Left lung (tissue), 10 donors: ENCODE measurements around the gene ANGPTL2. TPM values are rescaled to one million over a fixed set of nuclear protein-coding genes. Genes with fewer than 3 reads are reported as not detected.

Experiments used
- ATAC-seq: fragments of 200-7000 bp; cut with Tn5 transposase; one replicate; pipeline ENCODE4 v1.9.1; 2020; ENCODE audit warnings: moderate library complexity
- DNase-seq, 4 donors: peaks; one replicate each; pipeline ENCODE4 v3.0.0-alpha.2; 2013 to 2020
- H3K27ac ChIP-seq, 2 donors: fragments of 200-600 bp; sonication (generic) in 1 of 2; one replicate each; pipeline versions ENCODE4 v1.5.0 to v1.8.0; 2020 to 2021
- H3K27me3 ChIP-seq, 2 donors: fragments of 200-600 bp; sonication (generic) in 1 of 2; one replicate each; pipeline versions ENCODE4 v1.5.0 to v1.8.0; 2020 to 2021
- H3K36me3 ChIP-seq, 2 donors: fragments of 200-600 bp; sonication (generic) in 1 of 2; one replicate each; pipeline versions ENCODE4 v1.5.0 to v1.8.0; 2020 to 2021
- H3K4me1 ChIP-seq, 2 donors: fragments of 200-600 bp; one replicate each; pipeline ENCODE4 v1.8.0; 2021
- H3K4me3 ChIP-seq, 2 donors: fragments of 200-600 bp; sonication (generic) in 1 of 2; one replicate each; pipeline versions ENCODE4 v1.5.0 to v1.8.0; 2020 to 2021; ENCODE audit warnings: mild to moderate bottlenecking in 1 of 2
- H3K9me3 ChIP-seq, 2 donors: fragments of 200-600 bp; sonication (generic) in 1 of 2; one replicate each; pipeline versions ENCODE4 v1.5.0 to v1.8.0; 2020 to 2021
- intact Hi-C, 2 donors: fragments of 100-400 bp; cut with DNase I; formaldehyde crosslinking; loops; one replicate each; pipeline versions ENCODE4 v1.11.2 to v1.14.2; 2022
- polyA plus RNA-seq, 6 donors: library from polyadenylated mRNA; unstranded; fragments of 120-200 nt; gene quantifications; one replicate each; pipeline ENCODE4 v1.2.1, GENCODE V29; 2013; ENCODE audit not compliant: insufficient read length in 6 of 6
- total RNA-seq, 2 donors: library from RNA; stranded (reverse); fragmentation: NEBNext Ultra II Directional; extraction: Animal tissue kit (Norgen Biotek cat#: 25700); gene quantifications; one replicate each; pipeline ENCODE4 v1.2.1, GENCODE V29; 2021
- TF ChIP-seq, protein P1 (sequence below), 2 donors: fragments of 200-600 bp; sonication (generic) in 1 of 2; IDR thresholded peaks; one replicate each; pipeline versions ENCODE4 v1.5.0 to v1.8.0; 2021; ENCODE audit warnings: antibody characterized with exemption in 2 of 2
- donor health status: DM: no; HTN: yes; CAD: no.
- donor health status: DM: no; HTN: no; CAD: no.

Gene ANGPTL2
- total and polyA plus RNA-seq, 8 donors, result 22.7 to 34.7 (median 30.1) TPM

DNA sequence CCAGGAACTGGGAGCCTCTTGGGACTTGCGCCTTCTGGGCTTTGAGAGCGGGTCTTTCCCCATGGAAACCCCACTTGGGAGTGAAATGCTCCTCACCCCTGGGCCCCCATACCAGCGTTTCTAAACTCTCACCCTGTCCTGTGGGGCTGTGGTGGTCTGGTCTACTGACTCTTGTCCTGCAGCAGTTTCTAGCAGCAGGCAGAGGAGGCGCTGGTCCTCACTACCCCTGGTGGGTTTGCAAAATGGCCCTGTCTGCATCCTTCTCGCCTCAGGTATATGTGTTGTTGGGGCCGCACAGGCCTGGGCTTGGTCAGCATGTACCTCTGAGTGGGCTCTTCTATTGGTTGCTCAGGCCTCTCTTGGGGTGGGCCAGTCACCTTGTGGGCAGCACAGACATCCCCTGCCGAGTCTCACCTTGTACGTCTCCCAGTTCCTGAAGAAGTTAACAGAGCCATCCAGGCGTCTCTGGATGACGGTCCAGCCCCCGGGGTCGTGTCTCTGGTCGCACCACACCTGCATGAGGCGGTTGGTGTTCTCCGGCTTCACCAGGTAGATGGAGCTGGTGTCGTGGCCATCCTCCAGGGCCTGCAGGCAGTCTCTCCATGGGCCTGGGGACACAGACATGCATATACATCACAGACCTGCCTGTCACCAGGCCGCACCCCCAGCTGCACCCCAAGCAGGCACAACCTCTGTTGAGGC, 29.0 kb downstream of the ANGPTL2 start:
- no peak overlapping the region for H3K27ac ChIP-seq

DNA sequence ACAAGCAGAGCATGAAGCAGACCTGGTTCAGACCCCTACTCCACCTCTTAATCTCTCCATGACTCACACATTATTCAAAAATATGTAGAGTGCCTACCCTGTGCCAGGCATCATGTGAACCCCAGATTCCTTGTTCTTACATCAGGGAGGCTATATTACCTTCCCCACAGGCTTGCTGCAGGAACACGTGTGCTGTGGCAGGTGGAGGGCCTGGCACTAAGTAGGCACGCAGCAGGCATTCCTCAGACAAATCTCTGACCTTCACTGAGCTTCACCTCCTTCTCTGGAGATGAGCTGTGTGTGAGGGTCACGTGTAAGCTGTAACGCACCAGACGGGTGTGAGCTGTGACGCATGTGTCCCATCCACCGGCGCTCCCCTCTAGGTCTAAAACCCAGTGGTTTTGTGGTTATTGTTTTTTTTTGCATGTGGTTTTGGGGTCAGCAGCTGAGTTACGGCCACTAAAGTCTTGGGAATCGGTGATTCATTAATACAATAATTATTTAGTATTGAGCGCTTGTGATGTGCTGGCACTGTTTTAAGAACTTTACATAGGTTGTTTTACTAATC, 30.3 kb downstream of the ANGPTL2 start:
- Histone ChIP-seq H3K4me1 (no peaks in the 10 kb centered on the region), H3K27me3 (no peaks in the 10 kb centered on the region), H3K9me3 (no peaks in the 10 kb centered on the region), H3K27ac (no peak overlapping the region), H3K36me3 (peaks cover 0 to 7% of the 10 kb centered on the region in 2 donors), H3K4me3 (no peak overlapping the region)
- TF ChIP-seq, protein P1, sequence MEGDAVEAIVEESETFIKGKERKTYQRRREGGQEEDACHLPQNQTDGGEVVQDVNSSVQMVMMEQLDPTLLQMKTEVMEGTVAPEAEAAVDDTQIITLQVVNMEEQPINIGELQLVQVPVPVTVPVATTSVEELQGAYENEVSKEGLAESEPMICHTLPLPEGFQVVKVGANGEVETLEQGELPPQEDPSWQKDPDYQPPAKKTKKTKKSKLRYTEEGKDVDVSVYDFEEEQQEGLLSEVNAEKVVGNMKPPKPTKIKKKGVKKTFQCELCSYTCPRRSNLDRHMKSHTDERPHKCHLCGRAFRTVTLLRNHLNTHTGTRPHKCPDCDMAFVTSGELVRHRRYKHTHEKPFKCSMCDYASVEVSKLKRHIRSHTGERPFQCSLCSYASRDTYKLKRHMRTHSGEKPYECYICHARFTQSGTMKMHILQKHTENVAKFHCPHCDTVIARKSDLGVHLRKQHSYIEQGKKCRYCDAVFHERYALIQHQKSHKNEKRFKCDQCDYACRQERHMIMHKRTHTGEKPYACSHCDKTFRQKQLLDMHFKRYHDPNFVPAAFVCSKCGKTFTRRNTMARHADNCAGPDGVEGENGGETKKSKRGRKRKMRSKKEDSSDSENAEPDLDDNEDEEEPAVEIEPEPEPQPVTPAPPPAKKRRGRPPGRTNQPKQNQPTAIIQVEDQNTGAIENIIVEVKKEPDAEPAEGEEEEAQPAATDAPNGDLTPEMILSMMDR (IDR thresholded peaks at IDR 0.05), result no peak
- intact Hi-C loops, result no loop called here
- DNase-seq, result no peak
- no peak for ATAC-seq

More for the DNA sequence above, 29.0 kb downstream of the ANGPTL2 start:
- ATAC-seq (no peak), DNase-seq (no peak)
- Histone ChIP-seq H3K36me3 (peaks cover 0 to 7% of the 10 kb centered on the region in 2 donors), H3K4me3 (no peak overlapping the region), H3K4me1 (no peaks in the 10 kb centered on the region), H3K27me3 (no peaks in the 10 kb centered on the region), H3K9me3 (no peaks in the 10 kb centered on the region)
- intact Hi-C loops, result no loop called here
- TF ChIP-seq, protein P1 (IDR thresholded peaks at IDR 0.05), result no peak

DNA sequence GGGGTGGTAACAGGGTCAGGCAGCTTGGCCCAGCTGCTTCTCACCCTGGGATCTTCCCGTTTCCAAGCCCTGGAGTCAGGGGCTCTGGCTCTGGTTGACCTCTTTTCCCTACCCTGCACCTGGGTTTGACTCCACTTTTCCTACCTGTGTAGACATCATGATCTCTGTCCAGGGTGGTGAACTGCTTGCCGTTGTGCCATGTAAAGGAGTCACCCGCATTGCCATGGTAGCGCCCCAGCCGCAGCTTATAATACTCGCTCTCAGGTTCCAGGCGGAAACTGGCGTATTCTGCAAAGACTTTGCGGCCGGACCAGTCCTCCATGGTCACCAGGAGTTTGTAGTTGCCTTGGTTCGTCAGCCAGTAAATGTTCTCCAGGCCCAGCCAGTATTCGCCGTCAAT, 30.9 kb downstream of the ANGPTL2 start:
- no peak for ATAC-seq
- TF ChIP-seq, protein P1 (IDR thresholded peaks at IDR 0.05), result no peak
- no peak overlapping the region for H3K4me3 ChIP-seq
- no peaks in the 10 kb centered on the region for H3K9me3 ChIP-seq
- no peaks in the 10 kb centered on the region for H3K4me1 ChIP-seq
- DNase-seq, result no peak
- no peak overlapping the region for H3K27ac ChIP-seq
- peaks cover 0 to 7% of the 10 kb centered on the region in 2 donors for H3K36me3 ChIP-seq
- H3K27me3 ChIP-seq, result no peaks in the 10 kb centered on the region
- intact Hi-C loops, result no loop called here

DNA sequence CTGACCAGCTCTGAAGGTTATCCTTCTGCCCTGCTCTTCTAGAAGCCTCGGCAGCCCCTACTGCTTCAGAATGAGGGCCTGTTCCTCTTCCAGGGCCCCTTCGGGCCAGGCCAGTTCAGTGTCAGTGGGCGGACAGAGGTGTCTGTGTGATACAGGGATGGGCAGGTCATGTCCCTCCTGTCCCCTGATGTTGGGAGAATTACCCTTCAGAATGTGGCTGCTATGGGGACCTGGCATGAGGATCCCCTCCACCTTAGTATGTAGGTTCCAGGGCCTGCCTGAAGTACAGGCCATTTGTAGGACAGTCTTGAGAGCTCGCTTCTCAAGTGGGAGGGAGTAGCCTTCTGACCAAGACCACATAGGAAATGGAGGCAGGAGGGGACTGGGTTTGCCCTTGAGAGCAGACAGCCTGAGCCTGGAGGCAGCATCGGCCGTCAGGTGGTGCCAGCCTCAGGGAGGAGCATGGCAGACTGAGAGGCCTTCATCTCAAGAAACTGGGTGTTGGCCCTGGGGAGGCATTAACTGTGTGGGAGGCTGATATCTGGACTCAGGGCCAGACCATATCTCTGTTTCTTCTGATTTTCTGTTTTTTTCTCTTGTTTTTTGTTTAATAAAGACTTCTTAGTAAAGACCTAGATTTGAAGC, 32.0 kb downstream of the ANGPTL2 start:
- Histone ChIP-seq H3K4me3 (no peak overlapping the region), H3K27me3 (no peaks in the 10 kb centered on the region), H3K9me3 (no peaks in the 10 kb centered on the region), H3K4me1 (no peaks in the 10 kb centered on the region), H3K27ac (no peak overlapping the region), H3K36me3 (peaks cover 0 to 7% of the 10 kb centered on the region in 2 donors)
- ATAC-seq, result no peak
- no peak for DNase-seq
- intact Hi-C loops, result no loop called here
- TF ChIP-seq, protein P1 (IDR thresholded peaks at IDR 0.05), result no peak

DNA sequence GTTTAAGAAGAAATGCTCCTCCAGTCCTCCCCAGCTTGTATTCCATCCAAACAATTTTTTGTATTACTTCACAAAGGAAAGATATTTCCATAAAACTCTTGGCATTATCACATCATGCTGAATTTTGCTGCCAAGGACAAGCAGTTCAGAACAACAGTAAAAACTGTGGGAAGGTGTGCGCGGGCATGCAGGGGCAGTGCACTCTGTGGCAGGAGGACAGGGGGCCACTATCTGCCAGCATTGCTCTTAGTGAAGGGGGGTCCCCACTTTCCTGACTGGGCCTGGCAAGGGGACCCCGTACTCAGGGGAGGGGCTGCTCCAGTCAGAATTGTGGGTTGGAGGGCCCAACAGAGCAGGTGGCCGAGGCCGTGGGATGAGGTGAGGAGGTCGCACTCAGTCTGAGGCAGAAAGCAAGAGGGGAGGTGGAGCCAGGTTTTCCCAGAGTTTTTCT, 32.8 kb downstream of the ANGPTL2 start:
- Histone ChIP-seq H3K9me3 (no peaks in the 10 kb centered on the region), H3K4me3 (no peak overlapping the region), H3K36me3 (peaks cover 0 to 7% of the 10 kb centered on the region in 2 donors), H3K4me1 (no peaks in the 10 kb centered on the region), H3K27ac (no peak overlapping the region), H3K27me3 (no peaks in the 10 kb centered on the region)
- ATAC-seq (no peak), DNase-seq (no peak)
- TF ChIP-seq, protein P1 (IDR thresholded peaks at IDR 0.05), result no peak
- intact Hi-C loops, result no loop called here
